CD4-positive, alpha-beta T cell treated with Interleukin-2 at 100 ng/mL for 4 hours (primary cell): ENCODE results near the gene BBIP1.
A peak's percentile ranks its signal among the peaks of the same experiment; 100 is the strongest.

ENCODE experiments used
- DNase-seq: peaks from one replicate; pipeline ENCODE4 v3.0.0-alpha.2; 2020; ENCODE audit warnings: low spot score

The BBIP1 gene

DNA sequence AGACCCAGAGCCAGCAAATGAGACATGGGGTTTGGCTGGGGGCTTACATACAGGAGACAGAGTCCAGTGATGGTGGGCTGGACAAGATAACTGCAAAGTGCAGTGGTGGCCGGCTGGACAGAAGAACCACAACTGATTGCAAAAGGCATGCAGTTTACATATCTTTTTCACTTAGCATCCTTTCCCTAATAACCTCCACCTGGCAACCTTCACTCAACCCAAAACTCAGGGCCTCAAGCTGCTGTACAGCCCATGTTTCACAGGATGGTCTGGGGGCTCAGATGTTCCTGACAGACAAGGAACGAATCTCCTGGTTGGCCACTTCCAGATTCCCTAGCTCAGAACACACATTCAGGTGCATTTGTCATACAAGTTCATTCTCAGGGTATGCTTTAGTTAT is 55.0 kb downstream of the BBIP1 start:
- no peak for DNase-seq

DNA sequence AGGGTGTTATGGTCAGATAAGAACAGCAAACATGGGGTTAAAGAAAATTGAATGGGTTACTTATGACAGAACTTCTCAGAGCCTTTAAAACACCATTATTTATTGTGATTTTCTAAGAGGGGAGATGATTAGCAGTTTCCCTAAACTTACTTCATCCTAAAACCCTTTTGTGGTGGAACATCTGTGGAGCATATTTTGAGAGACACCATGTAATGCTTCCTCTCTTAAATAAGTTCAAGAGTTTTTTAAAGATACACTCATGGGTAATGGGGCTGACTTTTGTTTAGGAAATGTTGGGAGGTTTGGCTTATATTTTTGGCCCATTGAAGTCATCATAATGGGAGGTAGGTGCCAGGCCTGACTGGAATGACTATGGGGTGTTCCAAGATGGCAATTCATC is 55.6 kb downstream of the BBIP1 start:
- DNase-seq, result no peak

DNA sequence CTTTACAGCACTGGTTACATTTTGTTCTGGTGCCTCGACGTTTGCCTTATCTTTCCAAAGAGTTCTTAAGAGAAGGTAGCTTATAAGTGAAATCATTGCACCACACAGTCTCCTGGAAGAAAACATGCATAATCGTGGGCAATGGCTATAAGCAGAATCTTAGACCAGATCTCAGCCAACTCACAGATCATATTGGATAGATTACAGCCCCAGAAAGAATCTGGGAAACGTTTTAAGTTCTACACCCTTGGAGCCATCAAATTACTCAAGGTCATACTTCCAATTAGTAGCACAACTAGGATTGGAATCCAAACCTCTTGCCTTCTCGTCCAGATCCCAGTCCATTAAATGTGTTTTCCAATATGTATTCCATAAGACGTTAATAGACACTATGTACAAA is 56.0 kb downstream of the BBIP1 start:
- DNase-seq, result no peak

DNA sequence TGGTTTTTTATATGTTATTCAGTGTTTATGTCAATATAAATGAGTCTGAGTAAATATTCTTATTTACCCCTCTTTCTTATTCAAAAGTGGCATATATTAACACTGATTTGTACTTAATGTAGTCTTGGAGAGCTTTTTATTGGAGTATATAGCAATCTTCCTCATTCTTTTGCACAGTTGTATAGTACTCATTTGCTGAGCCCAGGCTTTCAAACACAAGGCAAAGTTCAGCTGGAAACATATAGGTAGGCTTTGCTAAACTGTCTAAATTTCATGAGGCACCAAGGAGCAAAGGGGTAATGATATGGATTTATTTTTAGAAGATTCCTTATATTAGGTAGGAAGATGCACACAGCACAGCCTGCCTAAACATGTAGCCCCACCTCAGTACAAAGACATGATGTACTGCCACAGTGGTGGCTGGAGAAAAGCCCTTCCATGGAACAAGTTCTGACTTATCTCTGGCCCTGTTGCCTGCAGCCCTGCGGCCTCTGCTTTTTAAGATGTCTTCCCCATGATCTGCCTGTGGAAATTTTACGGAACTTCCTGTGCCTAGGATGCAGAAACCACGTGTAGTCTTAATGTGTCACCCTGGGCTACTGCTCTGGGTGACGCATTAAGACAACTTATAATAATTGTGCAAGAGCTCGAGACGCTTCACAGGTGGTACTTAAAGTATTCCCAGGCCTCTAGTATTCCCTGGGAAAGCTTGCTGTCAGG is 56.9 kb downstream of the BBIP1 start:
- DNase-seq, result no peak

DNA sequence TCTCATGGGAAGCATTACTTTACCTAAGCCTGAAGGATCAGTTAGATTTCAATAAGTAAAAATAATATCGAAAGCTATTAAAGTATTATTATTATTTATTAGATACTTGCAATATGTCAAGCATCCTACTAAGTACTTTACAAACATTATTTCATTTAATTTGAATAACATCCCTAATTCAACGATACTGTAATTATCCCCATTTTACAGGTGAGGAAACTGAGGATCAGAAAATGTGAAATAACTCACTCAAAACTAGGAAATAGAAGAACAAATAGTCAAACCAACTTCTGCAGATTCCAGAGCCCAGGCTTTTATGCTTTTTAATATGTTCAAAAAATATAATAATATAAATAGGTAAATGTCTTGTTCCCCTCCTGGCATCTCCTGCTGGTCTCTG is 57.5 kb downstream of the BBIP1 start:
- DNase-seq, result no peak

DNA sequence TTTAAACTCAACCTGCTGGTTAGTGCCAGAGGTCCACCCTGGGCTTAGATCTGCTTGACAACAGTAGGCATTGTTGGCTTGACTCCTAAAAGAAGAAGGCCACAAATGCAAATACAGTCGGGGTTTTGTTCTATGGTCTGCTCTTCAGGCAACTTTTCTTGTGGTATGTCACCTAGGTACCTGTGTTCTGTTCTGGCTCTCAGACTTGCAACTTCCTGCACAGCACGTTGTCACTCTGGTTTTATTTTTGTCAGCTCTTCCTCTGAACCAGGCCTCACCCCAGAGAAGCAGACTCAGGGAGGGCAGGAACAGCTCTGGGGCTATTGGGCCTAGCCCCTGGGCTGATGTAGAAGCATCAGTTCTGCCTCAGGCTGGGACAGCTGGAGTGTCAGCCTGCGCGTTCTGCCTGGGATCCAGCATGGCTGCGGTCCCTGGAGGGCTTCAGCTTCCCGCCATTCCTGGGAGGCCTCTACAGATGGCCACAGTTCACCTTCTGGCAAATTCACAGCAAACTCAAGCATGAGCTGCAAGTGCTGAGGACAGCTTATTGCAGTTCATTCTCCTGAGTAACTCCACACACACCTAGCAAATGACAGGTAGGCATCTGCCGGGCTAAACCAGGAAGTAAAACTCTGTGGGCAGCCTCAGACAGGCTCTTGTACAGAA is 58.3 kb downstream of the BBIP1 start:
- DNase-seq, result peak; percentile 72

DNA sequence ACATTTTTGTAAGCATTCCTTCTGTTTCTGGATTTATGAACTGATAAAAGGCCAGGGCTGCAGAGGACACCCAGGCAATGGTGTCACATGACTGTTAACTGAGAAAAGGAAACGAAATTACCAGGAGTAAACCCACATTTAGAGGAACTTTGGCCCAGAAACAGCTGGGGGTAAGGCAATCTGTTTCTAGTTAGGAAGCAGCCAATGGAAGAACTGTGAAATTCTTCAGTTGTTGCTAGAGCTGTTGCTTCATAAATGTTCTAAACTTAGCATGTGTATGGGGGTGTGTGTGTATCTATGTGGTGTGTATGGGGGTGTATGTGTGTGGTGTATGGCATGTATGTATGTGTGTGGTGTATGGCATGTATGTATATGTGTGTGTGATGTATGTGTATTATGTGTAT is 59.0 kb downstream of the BBIP1 start:
- DNase-seq, result no peak

DNA sequence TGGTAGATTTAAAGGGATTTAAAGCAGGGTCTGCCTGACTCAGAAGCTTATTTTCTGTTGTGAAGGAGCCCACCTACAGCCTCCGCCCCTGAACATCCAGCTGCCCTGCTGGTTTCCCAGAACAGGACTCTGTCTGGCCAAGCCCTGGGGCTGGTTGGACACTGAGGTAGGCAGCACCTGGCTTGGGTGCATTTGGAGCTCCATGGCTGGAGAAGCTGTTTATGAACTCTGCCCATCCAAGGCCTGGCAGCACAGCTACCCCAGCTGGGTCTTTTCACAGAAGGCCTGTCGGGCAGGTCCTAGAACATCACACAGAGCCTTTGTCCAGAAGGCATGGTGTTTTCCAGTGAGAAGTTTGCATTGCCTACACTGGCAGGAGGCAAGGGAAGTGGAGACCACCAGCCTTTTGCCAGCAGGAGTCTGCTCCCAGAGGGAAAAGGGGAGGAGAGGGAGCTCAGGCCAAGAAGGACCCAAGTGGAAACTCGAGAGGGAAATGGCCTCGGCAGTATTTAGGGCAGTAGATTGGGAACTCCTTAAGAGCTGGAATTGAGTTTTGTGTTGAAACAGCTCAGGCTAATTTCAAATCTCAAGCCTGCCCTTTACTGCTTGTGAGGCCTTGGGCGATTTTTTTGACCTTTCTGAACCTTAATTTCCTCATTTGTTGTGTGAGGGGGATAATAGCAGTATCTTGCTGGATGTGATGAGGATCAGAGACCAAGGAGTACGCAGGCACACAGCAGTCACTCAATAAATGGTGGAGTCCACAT is 59.6 kb downstream of the BBIP1 start:
- no peak for DNase-seq

DNA sequence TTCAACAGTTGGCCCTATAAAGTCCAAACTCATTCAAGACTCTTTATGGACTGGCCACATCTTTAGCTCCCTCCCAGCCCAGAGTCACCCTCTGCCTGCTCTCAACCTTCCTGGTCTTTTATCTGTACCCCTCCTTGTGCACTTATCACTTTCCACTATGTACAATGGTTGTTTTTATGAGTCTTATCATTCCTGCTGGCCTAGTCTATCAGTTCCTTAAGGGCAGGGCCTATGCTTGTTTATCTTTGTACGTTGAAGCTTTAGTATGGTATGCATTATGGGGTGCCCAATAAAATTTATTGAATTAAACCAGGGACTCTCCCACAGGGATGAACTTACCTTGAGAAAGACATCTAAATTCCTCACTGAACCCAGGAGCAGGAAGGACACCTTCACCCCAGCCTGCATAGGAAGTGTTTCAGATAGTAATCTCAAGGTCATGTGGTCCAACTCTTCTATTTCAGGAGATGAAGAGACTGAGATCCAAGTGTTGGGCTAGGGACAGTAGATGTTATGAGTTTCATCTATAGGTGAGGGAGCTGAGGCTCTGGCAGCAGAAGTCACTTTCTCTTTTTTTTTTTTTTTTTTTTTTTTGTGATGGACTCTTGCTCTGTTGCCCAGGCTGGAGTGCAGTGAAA is 60.6 kb downstream of the BBIP1 start:
- DNase-seq, result no peak

DNA sequence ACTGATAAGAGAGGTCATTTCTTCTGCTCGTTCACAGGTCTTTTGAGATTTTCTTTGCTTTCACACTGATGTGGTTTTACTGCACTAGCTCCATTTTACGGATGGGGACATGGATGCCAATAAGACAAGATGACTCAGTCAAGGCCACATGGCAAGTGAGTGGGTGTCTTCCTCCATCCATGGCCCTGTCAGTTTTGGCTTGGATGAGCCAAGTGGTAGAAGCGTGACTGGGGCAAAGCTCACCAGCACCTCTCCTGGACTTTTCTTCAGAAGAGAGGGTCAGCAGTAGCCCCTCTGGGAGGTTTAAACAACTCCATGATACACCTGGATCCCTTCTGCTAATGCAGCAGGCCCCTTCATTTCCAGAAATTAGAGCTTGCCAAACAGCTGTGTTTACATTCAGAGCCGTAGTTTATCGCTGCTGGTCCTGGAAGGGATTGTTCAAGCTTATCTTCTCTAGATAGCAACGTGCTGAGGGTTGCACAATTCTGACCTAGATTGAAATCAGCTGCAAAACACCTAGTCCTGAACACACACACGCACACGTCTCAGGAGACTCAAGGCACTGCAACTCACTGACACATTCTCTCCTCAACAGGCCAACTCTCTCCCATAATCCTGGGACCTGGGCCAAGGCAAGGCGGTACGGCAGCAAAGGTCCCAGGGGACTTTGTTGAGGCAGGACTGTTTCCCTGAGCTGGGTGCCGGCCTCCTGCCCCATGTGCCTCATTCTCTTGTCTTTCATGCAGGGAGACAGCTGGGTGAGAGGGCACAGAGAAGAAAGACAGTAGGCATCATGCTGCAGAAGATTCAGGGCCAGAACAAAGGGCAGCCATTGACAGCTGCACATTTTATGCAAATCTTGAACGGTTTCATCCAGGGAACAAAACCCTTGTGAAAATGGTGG is 61.5 kb downstream of the BBIP1 start:
- DNase-seq, result peak; percentile 46

DNA sequence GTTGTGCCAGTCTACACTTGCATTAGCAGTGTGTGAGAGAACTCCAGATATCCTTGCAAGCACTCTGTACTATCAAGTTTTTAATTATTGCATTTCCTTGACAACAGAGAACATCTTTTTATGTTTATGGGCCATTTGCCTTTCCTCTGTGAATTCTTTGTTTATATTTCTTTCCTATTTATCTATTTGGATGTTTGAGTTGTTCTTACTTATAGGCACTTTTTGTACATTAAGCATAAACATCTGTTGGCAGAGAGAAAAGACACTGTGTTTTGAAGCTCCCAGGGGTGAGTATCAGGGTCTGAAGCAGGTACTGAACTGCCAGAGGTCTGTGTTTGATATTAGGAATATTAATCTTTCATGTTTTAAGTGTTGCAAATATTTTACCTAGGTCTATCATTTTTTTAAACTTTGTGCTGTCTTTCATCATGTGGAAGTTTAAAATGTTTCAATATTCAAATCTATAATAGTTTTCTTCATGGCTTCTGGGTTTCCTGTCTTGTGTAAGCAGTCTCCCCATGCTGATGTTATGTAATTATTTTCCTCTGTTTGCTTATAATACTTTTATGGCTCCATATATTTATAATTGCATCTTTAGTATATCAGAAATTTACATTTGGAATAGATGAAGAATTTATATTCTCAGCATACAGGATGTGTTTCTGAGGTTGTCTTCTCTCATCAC is 64.9 kb downstream of the BBIP1 start:
- DNase-seq, result no peak

DNA sequence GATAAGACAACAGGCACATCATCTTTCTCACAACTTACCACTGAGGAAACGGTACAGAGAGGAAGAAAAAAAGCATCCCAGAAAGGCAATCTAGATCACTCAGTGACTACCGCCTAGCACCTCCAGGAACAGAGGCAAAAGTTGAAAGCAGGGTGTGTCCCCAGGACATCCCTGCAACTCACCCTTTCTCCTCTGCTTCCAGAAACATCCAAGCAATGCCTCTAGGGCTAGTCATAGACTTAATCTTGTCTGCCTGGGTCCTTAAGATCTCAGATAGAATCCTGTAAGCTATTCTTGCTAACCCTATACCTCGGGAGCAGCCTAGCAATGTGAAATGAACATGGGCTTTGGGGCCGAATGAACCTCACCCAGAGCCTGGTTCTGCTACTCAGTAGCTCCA is 66.0 kb downstream of the BBIP1 start:
- DNase-seq, result no peak

DNA sequence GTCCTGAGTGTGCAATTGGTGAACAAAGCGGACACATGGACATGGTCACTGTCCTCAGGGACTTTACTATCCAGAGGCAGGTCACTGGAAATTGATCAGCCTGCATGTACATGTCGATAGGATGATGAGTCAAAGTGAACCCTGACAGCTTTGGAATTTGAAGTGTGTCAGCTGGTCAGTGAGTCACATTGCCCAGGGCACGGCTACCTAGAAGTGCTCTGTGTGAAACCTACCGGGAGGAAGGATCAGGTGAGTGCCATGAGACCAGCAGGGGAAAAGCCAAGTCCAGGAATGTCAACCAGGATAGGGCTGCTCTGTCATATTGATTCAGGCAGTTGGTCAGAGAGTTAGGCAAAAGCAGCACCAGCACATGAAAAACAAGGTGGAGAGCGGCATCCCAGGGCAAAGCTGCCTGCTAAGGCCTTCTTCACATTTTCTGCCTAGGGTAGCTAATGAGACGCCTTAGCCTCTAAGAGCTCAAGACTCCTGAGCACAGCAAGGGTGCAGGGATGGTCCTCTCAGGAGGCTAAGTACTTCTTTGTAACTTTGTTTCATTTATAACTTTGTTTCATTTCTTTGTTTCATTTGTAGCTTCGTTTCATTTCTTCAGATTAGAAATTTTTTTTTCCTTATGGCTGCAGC is 66.6 kb downstream of the BBIP1 start:
- DNase-seq, result no peak

DNA sequence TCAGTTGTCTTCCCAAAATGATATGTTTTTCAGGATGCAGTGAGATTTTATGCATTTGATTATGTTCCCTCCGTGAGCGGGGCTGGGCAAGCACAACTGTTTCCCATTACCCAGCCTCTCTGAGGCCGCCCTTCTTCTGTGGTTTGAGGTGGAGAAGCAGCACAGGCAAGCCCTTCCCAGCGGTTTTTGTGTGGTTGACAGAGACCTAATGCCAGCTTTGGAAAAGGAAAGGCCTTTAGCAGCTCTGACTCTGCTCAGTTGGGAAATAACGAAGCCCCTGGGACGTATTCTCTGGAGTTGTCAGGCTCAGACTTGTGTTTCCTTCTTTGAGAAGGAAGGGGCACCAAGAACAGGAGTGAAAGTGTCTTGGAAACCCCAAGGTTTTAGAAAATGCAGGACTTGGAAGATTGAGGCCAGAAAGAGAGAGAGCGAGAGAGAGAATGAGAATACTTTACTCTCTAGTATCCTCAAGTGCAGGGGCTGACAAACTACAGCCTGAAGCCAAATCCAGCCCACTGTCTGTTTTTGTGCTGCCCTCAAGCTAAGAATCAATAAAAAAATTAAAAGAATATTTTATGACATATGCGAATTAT is 67.9 kb downstream of the BBIP1 start:
- no peak for DNase-seq

DNA sequence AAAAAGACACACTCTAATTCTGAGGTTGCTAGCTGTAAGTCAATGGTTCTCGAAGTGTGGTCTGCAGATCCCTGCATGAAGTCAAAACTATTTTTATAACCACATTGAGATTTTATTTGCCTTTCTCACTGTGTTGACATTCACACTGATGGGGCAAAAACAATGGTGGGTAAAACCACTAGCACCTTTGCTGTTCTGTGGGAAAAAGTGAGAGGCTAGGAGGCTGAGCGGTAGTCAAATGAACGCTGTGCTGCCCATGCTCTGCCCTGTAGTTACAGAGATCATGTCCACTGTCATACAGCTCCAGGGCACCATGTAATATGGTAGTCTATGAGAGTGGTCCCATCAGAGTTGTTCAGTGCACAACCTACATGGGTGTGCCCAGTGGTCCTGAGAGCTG is 68.9 kb downstream of the BBIP1 start:
- no peak for DNase-seq
